Dedifferentiated amniotic fluid mesenchymal stem cell (primary cell): ENCODE results near the gene ZNF804A.
"Not testable (repeated sequence)": the region's sequence is repeated elsewhere in the genome, so short reads cannot be mapped to it uniquely, and the experiment has no call there.

ENCODE experiments used
- DNase-seq: peaks from one replicate; pipeline ENCODE4 v3.0.0-alpha.2; 2016; ENCODE audit errors: extremely low spot score

The ZNF804A gene

DNA sequence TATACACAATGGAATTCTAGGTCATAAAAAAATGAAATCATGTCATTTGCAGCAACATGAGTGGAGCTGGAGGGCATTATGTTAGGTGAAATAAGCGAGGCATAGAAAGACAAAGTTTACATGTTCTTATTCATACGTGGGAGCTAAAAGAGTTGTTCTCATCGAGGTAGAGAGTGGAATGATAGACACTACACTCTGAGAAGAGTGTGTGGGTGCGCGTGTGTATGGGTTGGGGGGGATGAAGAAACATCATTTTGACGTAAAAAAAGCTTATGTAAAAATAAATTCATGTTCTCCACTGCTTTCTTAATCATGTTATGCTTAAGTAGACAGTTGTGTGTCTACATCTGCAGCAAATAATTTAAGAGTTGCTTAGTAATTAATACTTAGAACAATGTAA is 123.6 kb downstream of the ZNF804A start:
- no peak for DNase-seq

- no peak for DNase-seq
These were observed 129.5 kb downstream of the ZNF804A start for GRCh38 chr2:184727813-184728212.

GRCh38 chr2:184728411-184728810 is 130.1 kb downstream of the ZNF804A start:
- no peak for DNase-seq

DNA sequence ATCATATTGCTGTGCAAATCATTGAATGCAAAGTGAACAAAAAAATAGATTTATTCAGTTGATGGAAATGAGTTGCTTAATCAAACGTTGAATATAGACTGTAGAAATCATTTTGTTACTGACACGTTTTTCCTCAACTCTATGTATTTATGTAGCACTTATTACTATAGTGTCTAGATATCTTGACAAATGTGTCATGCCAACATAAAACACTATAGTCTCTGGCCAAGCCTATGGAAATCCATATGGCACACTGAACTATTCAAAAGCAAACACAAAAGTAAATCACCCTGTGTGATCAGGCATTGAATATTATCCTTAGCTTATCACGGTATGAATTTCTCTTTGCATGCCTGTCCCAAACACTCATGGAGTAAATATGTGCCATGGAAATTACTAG is 131.3 kb downstream of the ZNF804A start:
- no peak for DNase-seq

- no peak for DNase-seq
These were observed 132.0 kb downstream of the ZNF804A start for GRCh38 chr2:184730288-184730687.

DNA sequence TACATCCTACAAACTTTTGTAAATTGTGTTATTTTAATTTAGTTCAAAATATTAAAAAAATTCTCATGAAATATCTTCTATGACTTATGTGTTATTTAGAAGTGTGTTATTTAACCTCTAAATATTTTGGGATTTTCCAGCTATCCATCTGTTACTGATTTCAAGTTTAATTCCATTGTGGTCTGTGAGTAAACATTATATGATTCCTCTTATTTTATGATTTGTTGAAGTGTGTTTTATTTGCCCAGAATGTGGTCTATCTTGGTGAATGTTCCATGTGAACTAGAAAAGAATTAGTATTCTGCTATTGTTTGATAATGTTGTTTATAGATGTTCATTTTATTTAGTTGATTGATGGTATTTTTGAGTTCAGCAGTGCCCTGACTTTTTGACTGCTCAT is 136.0 kb downstream of the ZNF804A start:
- DNase-seq: peak; percentile 45

- no peak for DNase-seq
These were observed 137.3 kb downstream of the ZNF804A start for GRCh38 chr2:184735611-184736010.

GRCh38 chr2:184743096-184743495 is 144.8 kb downstream of the ZNF804A start:
- DNase-seq: no peak

GRCh38 chr2:184756161-184756560 is 157.8 kb downstream of the ZNF804A start:
- no peak for DNase-seq

- peak; percentile 42 for DNase-seq
These were observed 158.6 kb downstream of the ZNF804A start for GRCh38 chr2:184756885-184757284.

- not testable (repeated sequence) for DNase-seq
These were observed 161.4 kb downstream of the ZNF804A start for GRCh38 chr2:184759557-184760255.

GRCh38 chr2:184760931-184761330 is 162.6 kb downstream of the ZNF804A start:
- no peak for DNase-seq

DNA sequence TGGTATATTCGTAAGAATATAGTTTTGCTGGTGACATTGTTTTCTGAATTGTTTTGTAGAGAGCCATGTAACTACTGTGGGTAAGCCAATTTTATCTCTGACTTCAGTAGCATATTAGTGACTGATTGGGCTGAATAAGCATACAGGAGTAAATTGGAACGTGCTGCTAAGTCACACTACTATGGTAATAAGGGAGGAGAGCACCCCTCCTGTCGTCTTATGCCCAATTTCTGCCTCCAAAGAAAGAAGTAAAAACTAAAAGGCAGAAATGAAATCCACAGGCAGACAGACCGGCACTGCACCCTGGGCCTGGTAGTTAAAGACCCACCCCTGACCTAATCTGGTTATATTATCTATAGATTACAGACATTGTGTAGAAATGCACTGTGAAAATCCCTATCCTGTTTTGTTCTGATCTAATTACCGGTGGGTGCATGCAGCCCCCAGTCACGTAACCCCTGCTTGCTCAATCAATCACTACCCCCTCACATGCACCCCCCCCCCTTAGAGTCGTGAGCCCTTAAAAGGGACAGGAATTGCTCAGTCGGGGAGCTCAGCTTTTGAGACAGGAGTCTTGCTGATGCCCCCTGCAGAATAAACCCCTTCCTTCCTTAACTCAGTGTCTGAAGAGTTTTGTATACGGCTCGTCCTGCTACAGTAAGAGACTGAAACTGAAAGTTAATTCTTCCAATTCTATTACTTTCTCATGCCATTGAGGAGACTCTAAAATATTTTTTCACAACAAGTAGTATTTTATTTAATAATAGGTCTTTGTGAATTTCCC is 167.0 kb downstream of the ZNF804A start:
- no peak for DNase-seq

DNA sequence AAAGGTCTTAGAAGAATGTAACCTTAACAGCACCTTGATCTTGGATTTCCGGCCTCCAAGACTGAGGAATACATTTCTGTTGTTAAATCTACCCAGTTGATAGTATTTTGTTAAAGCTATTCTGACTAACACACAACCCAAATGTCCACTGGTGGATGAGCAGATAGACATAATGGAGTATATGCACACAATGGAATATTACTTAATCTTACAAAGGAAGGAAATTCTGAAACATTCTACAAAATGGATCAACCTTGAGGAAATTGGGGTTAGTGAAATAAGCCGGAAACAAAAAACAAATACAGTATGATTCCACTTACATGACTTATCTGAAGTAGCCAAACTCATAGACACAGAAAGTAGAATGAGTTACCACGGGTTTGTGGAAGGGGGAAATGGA is 168.7 kb downstream of the ZNF804A start:
- DNase-seq: no peak

DNA sequence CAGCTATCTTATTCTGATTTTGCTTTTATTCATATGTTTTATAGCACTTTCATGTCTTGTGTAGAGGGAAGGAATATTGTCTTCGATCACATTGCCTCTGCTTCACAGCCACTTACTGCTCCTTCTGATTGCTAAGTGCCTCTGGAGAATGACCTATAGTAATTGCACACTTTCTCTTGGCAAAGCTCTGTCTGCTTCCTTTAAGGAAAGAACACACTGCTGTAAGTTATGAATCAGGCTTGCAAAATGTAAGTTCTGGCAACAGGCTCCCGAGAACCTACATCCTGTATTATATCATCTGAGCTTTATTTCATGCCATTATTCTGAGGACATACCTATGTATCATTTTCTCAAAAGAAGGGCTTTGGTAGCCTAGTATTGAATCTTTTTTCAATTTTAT is 170.7 kb downstream of the ZNF804A start:
- DNase-seq: peak; percentile 49

DNA sequence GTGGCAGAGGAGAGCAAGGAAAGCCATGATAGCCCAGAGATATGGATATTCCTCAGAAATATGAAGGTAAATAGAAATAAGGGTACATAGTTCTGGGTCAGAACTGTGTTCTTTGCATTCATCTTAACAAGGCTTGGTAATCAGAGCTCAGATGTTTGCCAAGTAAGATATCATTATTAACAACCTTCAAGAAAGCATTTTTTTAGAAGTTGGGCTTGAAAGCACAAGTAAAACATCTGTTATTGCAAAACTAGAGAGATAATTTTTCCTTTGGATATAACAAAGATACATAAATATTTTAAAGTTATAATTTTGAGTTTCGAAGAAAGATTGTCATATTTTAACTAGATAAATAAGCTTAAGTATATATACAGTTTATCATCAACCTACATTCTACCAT is 171.4 kb downstream of the ZNF804A start:
- no peak for DNase-seq

- DNase-seq: no peak
These were observed 181.4 kb downstream of the ZNF804A start for GRCh38 chr2:184779777-184780176.

GRCh38 chr2:184780384-184780783 is 182.1 kb downstream of the ZNF804A start:
- DNase-seq: no peak

DNA sequence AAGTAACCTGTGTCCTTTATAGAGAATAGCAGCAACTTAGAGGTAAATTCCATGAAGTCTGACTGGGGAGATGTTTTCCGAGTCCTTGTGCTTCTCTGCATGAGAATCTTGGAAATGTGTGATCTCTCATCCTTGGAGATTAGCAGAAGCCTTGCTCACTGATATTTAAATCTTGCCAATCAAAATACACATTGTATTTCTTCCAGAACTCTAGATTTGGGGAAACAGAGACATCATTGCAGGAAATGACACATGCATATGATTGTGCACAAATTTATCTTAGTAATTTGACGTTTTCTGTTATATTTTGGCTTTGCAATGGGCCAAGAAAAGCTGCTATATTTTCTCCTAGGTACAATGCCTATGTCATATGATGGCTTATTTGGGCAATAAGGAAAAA is 182.6 kb downstream of the ZNF804A start:
- DNase-seq: no peak

- no peak for DNase-seq
These were observed 185.2 kb downstream of the ZNF804A start for GRCh38 chr2:184783576-184783975.

DNA sequence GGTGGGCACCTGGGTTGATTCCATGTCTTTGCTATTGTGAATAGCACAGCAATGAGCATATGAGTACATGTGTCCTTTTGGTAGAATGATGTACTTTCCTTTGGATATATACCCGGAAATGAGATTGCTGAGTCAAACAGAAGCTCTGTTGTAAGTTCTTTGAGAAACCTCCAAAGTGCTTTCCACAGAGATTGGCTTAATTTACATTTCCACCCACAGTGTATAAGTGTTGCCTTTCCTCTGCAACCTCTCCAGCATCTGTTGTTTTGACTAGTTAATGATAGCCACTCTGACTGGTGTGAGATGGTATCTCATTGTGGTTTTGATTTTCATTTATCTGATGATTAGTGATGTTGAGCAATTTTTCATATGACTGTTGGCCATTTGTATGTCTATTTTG is 194.8 kb downstream of the ZNF804A start:
- no peak for DNase-seq

DNA sequence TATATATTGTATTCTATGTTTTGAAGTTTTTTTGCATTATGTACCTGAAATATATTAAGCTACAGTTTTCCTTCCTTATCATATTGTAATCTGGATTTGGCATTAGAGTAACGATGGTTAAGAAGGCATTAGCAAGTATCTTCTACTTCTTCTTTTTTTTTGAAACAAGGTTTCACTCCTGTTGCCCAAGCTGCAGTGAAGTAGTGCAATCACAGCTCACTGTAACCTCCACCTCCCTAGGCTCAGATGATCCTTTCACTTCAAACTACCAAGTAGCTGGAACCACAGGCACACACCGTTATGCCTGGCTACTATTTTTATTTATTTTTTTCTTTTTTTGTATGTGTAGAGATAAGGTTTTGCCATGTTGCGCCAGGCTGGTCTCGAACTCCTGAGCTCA is 201.1 kb downstream of the ZNF804A start:
- DNase-seq: no peak

GRCh38 chr2:184814421-184814820 is 216.1 kb downstream of the ZNF804A start:
- DNase-seq: no peak
